KMS-11 (cell line): ENCODE measurements around the gene DNM1.
A peak's percentile ranks its signal among the peaks of the same experiment; 100 is the strongest.

Source experiments
- H2AFZ ChIP-seq: fragments of 200-600 bp; sonication (generic); 2 replicates; pipeline ENCODE4 v1.6.1; 2016; ENCODE audit warnings: antibody characterized with exemption, mixed run types, low read depth
- H3K27ac ChIP-seq: fragments of 200-600 bp; sonication (generic); 2 replicates; pipeline ENCODE4 v1.6.1; 2016; ENCODE audit warnings: mild to moderate bottlenecking, mixed run types
- H3K27me3 ChIP-seq: fragments of 200-600 bp; sonication (generic); 2 replicates; pipeline ENCODE4 v1.6.1; 2017; ENCODE audit warnings: mild to moderate bottlenecking, low read depth, mixed run types, moderate library complexity; ENCODE audit not compliant: insufficient read depth
- H3K36me3 ChIP-seq: fragments of 200-600 bp; sonication (generic); 2 replicates; pipeline ENCODE4 v1.6.1; 2017; ENCODE audit warnings: mild to moderate bottlenecking, mixed run types; ENCODE audit not compliant: insufficient read depth
- H3K4me1 ChIP-seq: fragments of 200-600 bp; sonication (generic); 2 replicates; pipeline ENCODE4 v1.6.1; 2016; ENCODE audit warnings: mild to moderate bottlenecking, low read depth, mixed run types; ENCODE audit not compliant: poor library complexity, severe bottlenecking
- H3K4me2 ChIP-seq: fragments of 200-600 bp; sonication (generic); 2 replicates; pipeline ENCODE4 v1.7.0; 2016; ENCODE audit warnings: mild to moderate bottlenecking, mixed run types
- H3K4me3 ChIP-seq: fragments of 200-600 bp; sonication (generic); IDR thresholded peaks from 2 replicates; pipeline ENCODE4 v1.6.1; 2017; ENCODE audit warnings: low read depth, low read length, mixed read lengths; ENCODE audit not compliant: insufficient read depth
- H3K79me2 ChIP-seq: fragments of 200-600 bp; sonication (generic); 2 replicates; pipeline ENCODE4 v1.6.1; 2016; ENCODE audit warnings: low read depth, mixed run types; ENCODE audit not compliant: insufficient read depth
- H3K9ac ChIP-seq: fragments of 200-600 bp; sonication (generic); 2 replicates; pipeline ENCODE4 v1.6.1; 2016; ENCODE audit warnings: mild to moderate bottlenecking, mixed run types
- H4K20me1 ChIP-seq: fragments of 200-600 bp; sonication (generic); 2 replicates; pipeline ENCODE4 v1.6.1; 2016; ENCODE audit warnings: mild to moderate bottlenecking, mixed run types; ENCODE audit not compliant: insufficient read depth
- CTCF ChIP-seq: fragments of 200-600 bp; sonication (generic); conservative IDR thresholded peaks from 2 replicates; pipeline ENCODE4 v1.6.1; 2017; ENCODE audit warnings: low read depth, mild to moderate bottlenecking, antibody characterized with exemption, low read length, moderate library complexity, mixed read lengths

The DNM1 gene

GRCh38 chr9:128201441-128202369 is 1.5 kb upstream of the DNM1 start:
- H3K27ac ChIP-seq, result no peak overlapping the region

GRCh38 chr9:128202648-128203023 is 543 bp upstream of the DNM1 start:
- Histone ChIP-seq H3K4me1 (peaks cover 3% of the 10 kb centered on the region), H3K4me3 (no peak overlapping the region), H3K36me3 (no peaks in the 10 kb centered on the region), H2AFZ (peak overlapping the region; percentile 39), H3K27me3 (peaks cover 35% of the 10 kb centered on the region), H3K4me2 (peak overlapping the region; percentile 7; the same call in 1 of the 2 replicates), H4K20me1 (no peaks in the 10 kb centered on the region), H3K79me2 (no peaks in the 10 kb centered on the region), H3K9ac (no peak overlapping the region), H3K27ac (no peak overlapping the region)
- TF ChIP-seq CTCF, result no peak

More at GRCh38 chr9:128201441-128202369, 1.5 kb upstream of the DNM1 start:
- Histone ChIP-seq H3K4me2 (no peak overlapping the region), H3K4me3 (no peak overlapping the region), H3K4me1 (peaks cover 8% of the 10 kb centered on the region), H3K9ac (no peak overlapping the region), H4K20me1 (no peaks in the 10 kb centered on the region), H3K27me3 (peaks cover 31% of the 10 kb centered on the region), H3K79me2 (no peaks in the 10 kb centered on the region), H2AFZ (no peak overlapping the region), H3K36me3 (no peaks in the 10 kb centered on the region)
- TF ChIP-seq CTCF, result no peak

- Histone ChIP-seq H4K20me1 (no peaks in the 10 kb centered on the region), H3K4me3 (no peak overlapping the region), H3K27me3 (peaks cover 44% of the 10 kb centered on the region), H3K4me1 (peaks cover 3% of the 10 kb centered on the region), H3K79me2 (no peaks in the 10 kb centered on the region), H3K27ac (no peak overlapping the region), H2AFZ (no peak overlapping the region), H3K4me2 (peak overlapping the region; percentile 7), H3K36me3 (no peaks in the 10 kb centered on the region), H3K9ac (no peak overlapping the region)
- TF ChIP-seq CTCF, result no peak
These were observed 750 bp downstream of the DNM1 start for GRCh38 chr9:128203707-128204551.

GRCh38 chr9:128204858-128205257 is 1.7 kb downstream of the DNM1 start:
- H2AFZ ChIP-seq, result no peak overlapping the region
- H3K79me2 ChIP-seq, result no peaks in the 10 kb centered on the region
- no peaks in the 10 kb centered on the region for H4K20me1 ChIP-seq
- H3K27ac ChIP-seq, result no peak overlapping the region
- no peaks in the 10 kb centered on the region for H3K36me3 ChIP-seq
- no peak for TF ChIP-seq CTCF
- H3K4me2 ChIP-seq, result no peak overlapping the region
- H3K27me3 ChIP-seq, result peaks cover 47% of the 10 kb centered on the region
- H3K4me3 ChIP-seq, result no peak overlapping the region
- H3K4me1 ChIP-seq, result peaks cover 3% of the 10 kb centered on the region
- no peak overlapping the region for H3K9ac ChIP-seq
